Gastrocnemius medialis (tissue), 4 donors: ENCODE measurements around the gene ACAD11. TPM values are rescaled to one million over a fixed set of nuclear protein-coding genes. Genes with fewer than 3 reads are reported as not detected.

ENCODE experiments used
- ATAC-seq, 2 donors: fragments of 150-250 bp; one replicate each; pipeline ENCODE4 v1.9.1; 2016
- DNase-seq, 2 donors: peaks; one replicate each; pipeline ENCODE4 v3.0.0-alpha.2; 2019
- H3K27ac ChIP-seq, 4 donors: fragments of 200-600 bp; sonication (generic); 1 replicate in 1 of 4; 2 replicates in 3 of 4; pipeline ENCODE4 v1.5.1; 2016 to 2018; ENCODE audit warnings: mild to moderate bottlenecking in 2 of 4, moderate library complexity in 1 of 4
- H3K27me3 ChIP-seq, 3 donors: fragments of 200-600 bp; sonication (generic) in 2 of 3; 1 replicate in 1 of 3; 2 replicates in 2 of 3; pipeline versions ENCODE4 v1.5.1 to v1.6.0; 2016 to 2019; ENCODE audit warnings: mild to moderate bottlenecking in 1 of 3, moderate library complexity in 1 of 3
- H3K36me3 ChIP-seq, 2 donors: fragments of 200-600 bp; sonication (generic) in 1 of 2; one replicate each; pipeline ENCODE4 v1.5.1; 2017 to 2018
- H3K4me1 ChIP-seq, 2 donors: fragments of 200-600 bp; sonication (generic) in 1 of 2; one replicate each; pipeline ENCODE4 v1.5.1; 2016 to 2017; ENCODE audit warnings: mild to moderate bottlenecking in 2 of 2
- H3K4me3 ChIP-seq, 4 donors: fragments of 200-600 bp; sonication (generic) in 3 of 4; 1 replicate in 1 of 4; 2 replicates in 3 of 4; pipeline ENCODE4 v1.5.1; 2016 to 2019; ENCODE audit warnings: mild to moderate bottlenecking in 2 of 4
- H3K9me3 ChIP-seq, 3 donors: fragments of 200-600 bp; sonication (generic) in 2 of 3; 1 replicate in 1 of 3; 2 replicates in 2 of 3; pipeline ENCODE4 v1.5.1; 2016 to 2019
- CTCF ChIP-seq, 5 experiments: fragments of 450-650 bp in 3 of 5; fragments of 200-600 bp in 2 of 5; sonication (generic) in 2 of 5; IDR thresholded peaks in 4 of 5; conservative IDR thresholded peaks in 1 of 5; 1 replicate in 4 of 5; 2 replicates in 1 of 5; pipeline ENCODE4 v1.5.1; 2016 to 2019; ENCODE audit warnings: antibody characterized with exemption in 5 of 5, mild to moderate bottlenecking in 3 of 5, moderate library complexity in 3 of 5
- POLR2A ChIP-seq, 2 donors: fragments of 450-650 bp; IDR thresholded peaks; one replicate each; pipeline ENCODE4 v1.6.1; 2017; ENCODE audit warnings: antibody characterized with exemption in 2 of 2, mild to moderate bottlenecking in 2 of 2, moderate library complexity in 2 of 2
- in situ Hi-C, 4 donors: fragments of 200-750 bp; cut with MboI; loops; one replicate each; pipeline versions ENCODE4 v1.15.0 to v1.8.0; 2017; ENCODE audit warnings: low sequenced_read_pairs in 4 of 4
- intact Hi-C: fragments of 100-400 bp; cut with DNase I; formaldehyde crosslinking; loops from one replicate; pipeline ENCODE4 v1.15.1; 2023; ENCODE audit warnings: low total_unique reads
- total RNA-seq, 4 donors: library from RNA; depleted of rRNA; stranded (reverse); fragments of >200 nt; gene quantifications; one replicate each; pipeline versions ENCODE4 v1.1.0 to v1.2.3, GENCODE V29; 2016

The ACAD11 gene
- total RNA-seq, 4 donors from 2014 or later = 2.2 to 12.4 (median 4.4) TPM

GRCh38 chr3:132690040-132690439 is 30.4 kb upstream of the ACAD11 start:
- intact Hi-C loops = no loop called here
- Histone ChIP-seq H3K4me1 (no peaks in the 10 kb centered on the region), H3K4me3 (no peak overlapping the region), H3K27ac (no peak overlapping the region), H3K27me3 (no peaks in the 10 kb centered on the region), H3K9me3 (no peaks in the 10 kb centered on the region), H3K36me3 (peaks cover 0 to 97% of the 10 kb centered on the region in 2 donors)
- TF ChIP-seq CTCF (IDR thresholded peaks at IDR 0.05 in 4 of 5, conservative IDR thresholded peaks at IDR 0.05 in 1 of 5) (no peak), POLR2A (IDR thresholded peaks at IDR 0.05) (no peak)
- DNase-seq (no peak), ATAC-seq (no peak)
- in situ Hi-C loops = loop anchor here in 1 of 4 donors (25.0 kb wide), 1 partner anchor 203 kb away; no protein-coding TSS in a partner anchor

DNA sequence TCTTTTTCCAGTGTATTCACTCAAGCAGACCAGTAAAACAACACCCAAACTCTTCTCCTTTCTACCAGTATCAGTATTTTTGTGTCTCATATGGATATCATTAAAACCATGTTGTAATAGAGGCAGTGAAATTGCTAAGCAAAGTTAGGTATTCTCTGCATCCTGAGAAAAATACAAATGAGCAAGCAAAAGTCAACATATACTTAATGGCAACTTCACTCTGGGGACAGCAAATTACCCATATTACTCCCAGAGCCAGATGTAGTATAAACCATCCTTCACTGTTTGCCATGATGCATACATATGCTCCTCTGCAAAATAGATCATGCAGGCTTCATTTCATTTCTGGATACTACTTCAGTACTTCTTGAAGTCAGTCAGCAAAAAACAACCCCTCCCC is 22.6 kb upstream of the ACAD11 start:
- DNase-seq = no peak
- Histone ChIP-seq H3K36me3 (peaks cover 0 to 66% of the 10 kb centered on the region in 2 donors), H3K4me1 (no peaks in the 10 kb centered on the region), H3K4me3 (no peak overlapping the region), H3K27me3 (no peaks in the 10 kb centered on the region), H3K9me3 (no peaks in the 10 kb centered on the region), H3K27ac (no peak overlapping the region)
- intact Hi-C loops = no loop called here
- in situ Hi-C loops = loop anchor here in 1 of 4 donors (25.0 kb wide), 1 partner anchor 195 kb away; no protein-coding TSS in a partner anchor
- TF ChIP-seq POLR2A (IDR thresholded peaks at IDR 0.05) (no peak), CTCF (IDR thresholded peaks at IDR 0.05 in 4 of 5, conservative IDR thresholded peaks at IDR 0.05 in 1 of 5) (no peak)
- no peak for ATAC-seq

DNA sequence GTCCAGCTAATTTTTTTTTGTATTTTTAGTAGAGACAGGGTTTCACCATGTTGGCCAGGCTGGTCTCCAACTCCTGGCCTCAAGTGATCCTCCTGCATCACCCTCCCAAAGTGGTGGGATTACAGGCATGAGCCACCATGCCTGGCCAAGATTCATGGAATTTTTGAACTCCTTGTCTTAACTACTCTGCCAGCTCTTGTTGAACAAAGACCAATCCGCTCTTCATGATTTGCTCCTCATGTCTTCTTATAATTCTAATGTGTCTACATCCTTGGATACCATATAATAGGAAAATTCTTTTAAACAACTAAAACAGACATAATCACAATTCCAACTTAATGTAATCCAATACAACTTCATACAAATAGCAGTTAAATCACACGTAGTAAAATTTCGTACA is 21.8 kb upstream of the ACAD11 start:
- Histone ChIP-seq H3K4me3 (no peak overlapping the region), H3K9me3 (no peaks in the 10 kb centered on the region), H3K36me3 (peaks cover 0 to 65% of the 10 kb centered on the region in 2 donors), H3K4me1 (no peaks in the 10 kb centered on the region), H3K27me3 (no peaks in the 10 kb centered on the region), H3K27ac (no peak overlapping the region)
- DNase-seq = no peak
- TF ChIP-seq POLR2A (IDR thresholded peaks at IDR 0.05) (no peak), CTCF (IDR thresholded peaks at IDR 0.05 in 4 of 5, conservative IDR thresholded peaks at IDR 0.05 in 1 of 5) (no peak)
- in situ Hi-C loops (loop anchor here in 1 of 4 donors (25.0 kb wide), 1 partner anchor 194 kb away; no protein-coding TSS in a partner anchor), intact Hi-C loops (no loop called here)
- no peak for ATAC-seq

DNA sequence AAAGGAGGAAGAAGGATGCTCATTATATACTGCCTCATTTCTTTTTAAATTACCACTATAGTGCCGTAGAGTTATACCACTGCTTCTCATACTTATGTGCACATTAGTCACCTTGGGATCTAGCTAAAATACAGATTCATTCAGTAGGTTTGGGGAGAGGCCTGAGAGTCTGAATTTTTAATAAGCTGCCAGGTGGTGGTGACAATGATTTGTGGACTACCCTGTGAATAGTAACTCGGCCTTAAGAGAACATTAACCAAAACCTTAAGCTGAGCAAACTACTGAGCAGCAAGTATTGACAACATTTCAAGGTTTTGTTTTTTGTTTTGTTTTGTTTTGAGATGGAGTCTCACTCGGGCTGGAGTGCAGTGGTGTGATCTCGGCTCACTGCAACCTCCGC is 20.3 kb upstream of the ACAD11 start:
- Histone ChIP-seq H3K4me3 (no peak overlapping the region), H3K36me3 (peaks cover 0 to 63% of the 10 kb centered on the region in 2 donors), H3K4me1 (no peaks in the 10 kb centered on the region), H3K27ac (no peak overlapping the region), H3K27me3 (no peaks in the 10 kb centered on the region), H3K9me3 (no peaks in the 10 kb centered on the region)
- no peak for TF ChIP-seq CTCF (IDR thresholded peaks at IDR 0.05 in 4 of 5, conservative IDR thresholded peaks at IDR 0.05 in 1 of 5)
- TF ChIP-seq POLR2A (IDR thresholded peaks at IDR 0.05) = no peak
- DNase-seq (no peak), ATAC-seq (no peak)
- intact Hi-C loops (loop anchor here (5.0 kb wide), 1 partner anchor 32 kb away; no protein-coding TSS in a partner anchor), in situ Hi-C loops (loop anchor here in 1 of 4 donors (25.0 kb wide), 1 partner anchor 193 kb away; no protein-coding TSS in a partner anchor)

DNA sequence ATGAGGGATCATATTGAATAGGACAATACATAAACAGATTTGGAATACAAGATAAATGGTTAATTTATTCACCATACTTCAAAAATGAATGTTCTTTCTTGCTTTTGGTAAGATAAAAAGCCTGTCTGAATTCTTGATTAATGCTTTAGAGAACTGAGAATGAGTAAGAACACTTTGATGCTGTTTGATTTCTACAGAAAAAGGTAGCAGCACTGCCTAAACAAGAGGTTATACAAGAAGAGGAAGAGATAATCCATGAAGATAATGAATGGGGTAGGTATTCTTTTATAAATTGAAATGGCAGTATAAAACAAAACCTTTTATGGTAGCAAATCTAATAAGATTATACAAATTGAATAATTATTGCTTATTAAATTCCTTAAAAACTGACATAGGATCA is 15.8 kb upstream of the ACAD11 start:
- no peaks in the 10 kb centered on the region for H3K9me3 ChIP-seq

More for the DNA sequence above, 15.8 kb upstream of the ACAD11 start:
- in situ Hi-C loops (loop anchor here in 1 of 4 donors (25.0 kb wide), 1 partner anchor 188 kb away; no protein-coding TSS in a partner anchor), intact Hi-C loops (loop anchor here (5.0 kb wide), 1 partner anchor 37 kb away; no protein-coding TSS in a partner anchor)
- ATAC-seq (no peak), DNase-seq (no peak)
- H3K4me1 ChIP-seq = no peaks in the 10 kb centered on the region
- TF ChIP-seq POLR2A (IDR thresholded peaks at IDR 0.05) (no peak), CTCF (IDR thresholded peaks at IDR 0.05 in 4 of 5, conservative IDR thresholded peaks at IDR 0.05 in 1 of 5) (no peak)
- no peak overlapping the region for H3K27ac ChIP-seq
- no peaks in the 10 kb centered on the region for H3K27me3 ChIP-seq
- peaks cover 8 to 77% of the 10 kb centered on the region in 2 donors for H3K36me3 ChIP-seq
- no peak overlapping the region for H3K4me3 ChIP-seq
